ENCODE measurements around the gene FOXP1.

DNA sequence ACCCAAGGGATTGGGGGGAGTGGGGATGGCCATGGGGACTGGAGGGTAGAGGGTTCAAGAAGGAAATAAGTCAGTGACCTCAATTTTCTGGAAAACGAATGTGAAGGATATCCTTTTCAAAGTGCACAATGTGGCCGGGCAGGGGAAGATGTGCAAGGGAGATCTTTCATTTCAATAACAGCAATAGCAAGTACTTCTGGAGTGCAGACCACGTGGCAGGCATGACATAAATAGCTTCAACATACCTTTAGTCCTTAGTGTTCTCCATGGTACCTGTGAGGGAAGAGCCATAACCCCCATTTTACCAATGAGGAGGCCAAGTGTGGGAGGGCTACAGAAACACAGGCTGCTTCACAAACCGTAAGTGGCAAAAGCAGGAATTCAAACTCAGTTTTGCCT lies 138.7 kb downstream of the FOXP1 start:
- TF ChIP-seq CTCF (conservative IDR thresholded peaks at IDR 0.05 in 1 of 2, IDR thresholded peaks at IDR 0.05 in 1 of 2; ENCODE audit: extremely low read depth in 1 of 2, insufficient read depth in 1 of 2, low read depth in 1 of 2, low read length in 2 of 2) (no peak), EZH2 (IDR thresholded peaks at IDR 0.05; ENCODE audit: borderline replicate concordance, low read length) (no peak)

All from mammary epithelial cell (primary cell).